Measurements from ENCODE around the gene GTF3C2.

Gene GTF3C2

DNA sequence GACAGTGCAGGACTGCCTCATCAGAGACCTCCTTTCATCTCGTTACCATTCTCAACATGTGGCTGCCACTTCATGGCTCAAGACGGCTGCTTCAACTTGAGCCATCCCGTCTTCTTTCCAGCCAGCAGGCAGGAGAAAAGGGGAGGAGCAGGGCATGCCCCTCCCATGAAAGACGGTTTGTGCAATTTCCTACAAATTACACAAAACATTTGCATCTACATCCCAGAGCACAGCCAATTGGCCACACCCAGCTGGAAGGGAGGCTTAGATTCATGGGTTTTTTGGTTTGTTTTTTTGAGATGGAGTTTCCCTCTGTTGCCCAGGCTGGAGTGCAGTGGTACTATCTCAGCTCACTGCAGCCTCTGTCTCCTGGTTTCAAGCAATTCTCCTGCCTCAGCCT, 60.1 kb downstream of the GTF3C2 start:
- no peak for DNase-seq (ENCODE audit: low spot score)

DNA sequence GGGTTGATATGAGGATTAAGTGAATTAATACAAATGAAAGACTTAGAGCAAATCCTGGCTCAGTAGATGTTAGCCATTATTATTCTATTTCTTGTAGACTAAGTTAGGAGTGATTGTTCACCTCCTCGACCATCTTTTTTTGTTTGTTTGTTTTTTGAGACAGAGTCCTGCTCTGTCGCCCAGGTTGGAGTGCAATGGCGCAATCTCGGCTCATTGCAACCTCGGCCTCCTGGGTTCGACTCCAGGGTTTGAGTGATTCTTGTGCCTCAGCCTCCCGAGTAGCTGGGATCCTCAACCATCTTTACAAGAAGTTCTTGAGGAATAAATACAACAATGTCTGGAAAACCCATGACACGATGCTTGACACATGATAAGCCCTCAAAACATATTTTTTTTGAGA, 61.6 kb downstream of the GTF3C2 start:
- DNase-seq (ENCODE audit: low spot score), result no peak

DNA sequence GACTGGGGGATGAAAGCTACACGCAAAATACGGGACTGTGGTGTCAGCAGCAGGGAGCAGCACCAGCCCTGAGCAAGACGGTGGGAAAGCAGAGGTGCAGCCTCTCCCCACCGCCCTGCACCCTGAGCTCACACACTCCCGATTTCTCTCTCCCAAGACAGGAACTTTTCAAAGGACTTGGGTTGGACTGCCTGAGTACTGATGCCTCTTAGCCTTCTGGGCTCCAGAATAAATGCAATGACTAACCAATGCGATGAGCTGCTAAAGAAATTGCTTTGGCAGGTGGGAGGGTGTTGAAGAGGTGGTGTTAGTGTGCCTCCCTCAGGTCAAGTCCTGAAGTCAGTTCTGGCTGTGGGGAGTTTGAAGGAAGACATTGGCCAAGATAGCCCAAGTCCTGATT, 64.7 kb downstream of the GTF3C2 start:
- no peak for DNase-seq (ENCODE audit: low spot score)

DNA sequence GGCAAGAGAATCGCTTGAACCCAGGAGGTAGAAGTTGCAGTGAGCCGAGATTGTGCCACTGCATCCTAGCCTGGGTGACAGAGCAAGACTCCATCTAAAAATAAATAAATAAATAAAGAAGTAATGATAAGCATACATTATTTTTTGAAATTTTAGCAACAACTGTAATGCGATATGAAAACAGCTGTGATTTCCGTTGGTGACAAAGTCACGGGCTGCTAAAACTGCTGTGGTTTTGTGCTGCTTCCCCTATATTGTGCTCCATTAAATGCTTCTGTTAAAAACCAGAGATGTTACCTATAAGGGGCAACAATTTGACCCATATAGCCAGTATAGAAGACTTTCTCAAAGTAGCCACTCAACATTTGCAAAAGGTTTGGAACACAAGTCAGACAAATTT, 66.0 kb downstream of the GTF3C2 start:
- no peak for DNase-seq (ENCODE audit: low spot score)

DNA sequence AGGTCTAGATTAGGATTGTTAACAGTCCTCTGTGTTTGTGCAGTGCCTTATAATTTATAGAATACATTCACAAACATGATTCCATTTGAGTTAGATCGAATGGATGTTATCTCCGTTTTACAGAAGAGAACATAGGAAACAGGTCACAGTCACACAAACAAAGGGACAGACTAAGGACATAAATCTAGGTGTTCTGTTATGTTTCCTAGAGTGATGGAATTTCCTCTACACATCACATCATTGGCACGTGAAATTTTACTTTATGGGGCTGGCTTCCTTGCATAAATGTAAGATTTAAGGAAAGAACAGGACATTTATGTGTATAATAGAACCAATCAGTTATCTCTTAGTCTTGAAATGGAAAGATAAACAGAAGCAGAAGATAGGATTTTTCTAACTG, 68.0 kb downstream of the GTF3C2 start:
- DNase-seq (ENCODE audit: low spot score), result no peak

DNA sequence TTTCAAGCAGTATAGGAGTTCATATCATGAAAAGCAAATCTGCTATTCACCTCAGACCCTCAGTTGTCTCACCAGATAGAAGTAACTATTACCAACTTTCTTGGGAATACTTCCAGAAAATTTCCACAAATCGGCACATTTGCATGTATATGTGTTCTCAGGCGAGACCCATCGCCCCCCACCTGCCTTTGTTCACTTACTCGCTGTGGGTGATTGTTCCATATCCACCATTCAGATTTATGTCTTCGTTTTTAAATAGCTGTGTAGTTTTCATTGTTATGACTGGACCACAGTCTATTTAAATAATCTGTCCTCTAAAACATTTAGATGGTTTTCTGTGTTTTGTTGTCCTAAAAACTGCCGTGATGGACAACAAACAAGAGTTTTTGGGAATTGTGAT, 71.1 kb downstream of the GTF3C2 start:
- DNase-seq (ENCODE audit: low spot score), result no peak

DNA sequence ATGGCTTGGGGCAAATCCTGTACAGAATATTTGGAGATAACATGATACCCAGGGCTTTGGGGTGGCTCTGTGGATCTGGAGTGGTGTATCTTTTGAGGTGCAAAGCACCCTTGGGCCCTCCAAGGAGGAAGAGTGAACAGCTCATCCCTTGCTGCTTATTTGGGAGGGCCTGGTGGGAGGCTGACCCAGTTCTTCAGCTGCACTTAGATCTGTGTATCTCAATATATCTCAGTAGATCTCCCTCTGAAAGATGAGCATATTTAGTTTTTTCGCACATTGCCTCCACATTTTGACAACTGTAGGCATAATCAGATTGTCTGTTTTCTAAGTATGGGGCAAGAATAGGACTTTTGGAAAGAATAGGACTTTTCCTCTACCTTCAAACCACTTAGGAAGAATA, 71.6 kb downstream of the GTF3C2 start:
- DNase-seq (ENCODE audit: low spot score), result no peak

DNA sequence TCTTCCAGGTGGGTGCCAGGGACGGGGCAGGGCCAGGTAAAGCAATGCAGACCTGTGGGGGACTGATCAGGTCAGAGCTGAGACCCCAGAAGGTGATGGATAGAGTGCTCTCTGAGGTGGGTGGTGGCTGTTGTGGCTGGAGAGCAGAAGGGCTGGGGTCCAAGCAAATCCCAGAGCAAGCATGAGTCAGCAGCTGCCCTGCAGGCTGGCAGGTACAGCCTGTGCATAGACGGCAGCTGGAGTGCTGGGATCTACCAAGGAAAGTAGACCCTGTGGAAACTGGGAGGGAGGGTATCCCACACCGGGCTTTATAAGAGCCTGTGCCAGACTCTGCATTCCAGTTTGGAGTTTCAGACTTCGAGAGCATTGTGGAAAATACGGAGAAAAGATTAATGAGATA, 73.7 kb downstream of the GTF3C2 start:
- DNase-seq (ENCODE audit: low spot score), result no peak

DNA sequence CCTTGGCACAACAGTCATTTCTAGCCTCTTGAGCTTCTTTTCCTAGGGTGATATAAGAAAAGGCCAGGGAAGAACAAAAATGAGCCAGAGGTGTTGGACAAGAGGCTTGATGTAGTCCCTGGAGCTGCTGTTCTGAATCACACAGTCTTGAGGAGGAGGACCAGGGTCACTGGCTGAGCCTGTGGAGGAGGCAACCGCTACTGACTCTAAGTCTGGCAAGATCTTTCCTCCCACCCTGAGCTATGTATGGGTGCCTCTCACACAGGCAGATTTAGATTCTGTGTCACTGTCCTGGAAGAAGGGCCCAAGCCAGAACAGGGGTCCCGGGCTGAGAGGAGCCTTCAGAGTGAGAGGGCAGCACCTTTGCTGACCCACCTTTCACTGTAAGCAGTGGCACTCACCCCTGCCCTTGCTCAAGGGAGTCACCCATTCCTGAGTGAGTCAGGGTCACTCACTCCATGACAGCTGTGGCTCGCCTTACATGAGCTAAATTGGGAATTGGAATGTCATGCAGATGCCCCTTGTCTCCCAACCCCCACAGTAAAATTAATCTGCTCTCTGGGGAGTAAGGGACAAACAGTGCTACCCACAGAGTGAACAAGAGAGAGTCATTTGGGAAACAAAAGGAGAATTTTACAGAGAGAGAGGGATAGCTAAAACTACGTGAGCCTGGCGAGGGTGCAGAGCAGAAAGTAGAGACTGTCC, 74.6 kb downstream of the GTF3C2 start, which contains the start of gene TRIM54:
Gene TRIM54, plus strand, starts transcription at position 575 of the 705 bp plus-strand sequence. CDS start 303 bp downstream, outside the sequence.
- no peak for DNase-seq (ENCODE audit: low spot score)

DNA sequence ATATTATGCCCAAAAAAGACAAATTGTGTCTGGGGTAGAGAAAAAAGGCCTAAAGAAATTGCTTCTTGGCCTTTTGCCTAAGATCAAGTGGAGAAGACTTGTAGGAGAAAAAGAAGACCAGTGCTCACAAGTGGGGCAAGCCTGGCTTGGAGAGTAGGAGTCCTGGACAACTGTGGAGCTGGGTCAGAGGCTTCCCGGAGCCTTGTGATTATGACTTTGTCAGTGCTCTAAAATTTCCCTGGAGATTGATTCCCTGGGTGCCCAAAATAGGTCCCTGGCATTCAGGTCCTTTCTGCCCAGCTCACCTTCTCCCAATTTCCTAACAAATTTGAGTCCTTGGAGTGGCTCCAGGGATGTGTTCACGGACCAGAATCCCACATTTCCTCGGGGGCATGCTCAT, 75.1 kb downstream of the GTF3C2 start:
- DNase-seq (ENCODE audit: low spot score), result no peak

DNA sequence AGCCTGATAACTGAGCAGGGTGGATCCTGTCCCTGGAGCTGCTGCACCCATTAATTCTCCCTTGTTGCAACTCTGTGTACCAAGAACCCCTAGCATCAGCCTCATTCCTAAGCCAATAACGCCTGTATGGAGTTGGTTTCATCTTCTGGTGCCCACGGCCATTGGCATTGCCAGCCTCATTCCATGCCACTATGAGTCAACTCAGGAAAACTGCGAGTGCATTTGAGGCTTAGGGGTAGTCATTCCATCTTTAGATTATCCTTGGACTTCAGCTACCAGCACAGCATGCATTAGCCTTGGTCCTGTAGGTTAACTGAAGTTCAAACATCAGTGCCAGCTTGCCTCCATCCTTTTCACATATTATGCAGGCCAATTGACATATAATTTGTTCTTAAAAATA, 75.7 kb downstream of the GTF3C2 start:
- DNase-seq (ENCODE audit: low spot score), result no peak

DNA sequence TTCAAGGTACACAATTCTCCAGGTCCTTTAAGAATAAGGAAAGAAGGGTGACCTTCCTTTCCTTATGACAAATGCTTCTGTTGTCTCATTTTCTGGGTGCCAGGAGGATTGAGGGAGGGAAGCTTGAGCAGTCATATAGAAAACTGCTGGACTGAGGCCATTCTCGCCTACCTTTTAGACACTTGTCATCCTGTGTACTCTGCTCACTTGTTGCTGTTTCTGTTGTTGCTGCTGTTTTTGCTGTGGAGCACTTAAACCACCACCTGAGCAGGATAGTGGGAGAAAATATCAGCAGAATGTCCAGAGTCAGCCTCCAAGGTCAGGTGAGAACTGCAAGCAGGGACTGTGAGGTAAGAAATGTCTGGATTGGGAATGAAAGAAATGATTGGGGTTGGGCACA, 78.6 kb downstream of the GTF3C2 start:
- DNase-seq (ENCODE audit: low spot score), result no peak
